Activated CD4-positive, CD25-positive, alpha-beta regulatory T cell treated with anti-CD3 and anti-CD28 coated beads, Interleukin-2, amount 50 U/mL, for 24 hours (primary cell): Measurements from ENCODE around the gene ELSPBP1.
"Not testable (repeated sequence)": the region's sequence is repeated elsewhere in the genome, so short reads cannot be mapped to it uniquely, and the experiment has no call there.

ENCODE experiments used
- ATAC-seq, 2 donors: fragments of 150-1000 bp; cut with Tn5 transposase; one replicate each; pipeline ENCODE4 v1.10.0; 2021; ENCODE audit warnings: mild to moderate bottlenecking in 1 of 2, moderate library complexity in 1 of 2

ELSPBP1 gene

DNA sequence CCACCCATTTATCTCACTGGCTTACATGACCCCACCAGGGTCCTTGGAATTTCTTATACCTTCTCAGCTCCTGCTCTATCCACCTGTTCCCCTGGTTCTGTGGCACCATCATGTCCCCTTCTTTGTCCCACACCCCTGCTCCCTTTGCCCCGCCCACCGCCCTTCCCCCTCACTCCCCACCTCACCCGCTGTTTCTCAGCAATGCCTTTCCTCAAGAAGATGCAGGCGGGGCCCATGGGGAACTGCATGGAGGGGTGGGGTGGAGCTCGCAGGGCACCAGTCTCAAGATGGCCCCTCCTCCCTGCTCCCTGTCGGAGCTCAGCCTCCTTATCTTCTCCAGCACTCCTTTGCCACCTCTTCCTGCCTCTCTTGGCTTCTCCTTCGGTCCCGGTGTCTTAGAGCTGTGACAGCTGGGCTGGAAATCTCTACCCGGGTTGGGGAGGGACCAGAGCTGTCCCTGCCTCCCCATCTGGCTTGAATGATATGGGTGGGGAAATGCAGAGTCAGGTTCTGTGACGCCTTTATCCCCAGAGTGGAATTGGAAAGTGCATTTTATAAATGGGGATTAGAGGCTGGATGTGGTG is 49.3 kb downstream of the ELSPBP1 start, which contains the start of gene CABP5:
Gene CABP5, minus strand, starts transcription at position 405 of the 584 bp plus-strand sequence. Its CDS starts 157 bp downstream, at position 248.
- no peak for ATAC-seq

DNA sequence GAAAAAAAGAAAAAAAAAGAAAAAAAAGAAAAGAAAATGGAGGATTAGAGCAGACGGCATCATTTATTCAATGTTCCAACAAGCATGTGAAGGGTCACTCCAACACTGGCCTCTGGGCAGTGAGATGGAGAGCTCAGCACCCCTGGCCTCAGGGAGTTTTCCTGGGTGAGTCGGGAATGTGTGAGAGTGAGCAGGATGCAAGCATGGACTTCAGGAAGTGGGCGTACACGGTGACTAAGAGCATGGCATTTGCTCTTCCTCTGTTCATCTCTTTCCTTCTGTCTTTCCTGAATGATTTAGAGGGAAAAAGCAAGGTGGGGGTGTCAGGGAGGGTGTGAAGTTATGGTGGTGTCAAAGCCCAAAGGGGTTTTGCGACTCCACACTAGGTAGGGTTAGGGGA is 50.1 kb downstream of the ELSPBP1 start:
- no peak for ATAC-seq

GRCh38 chr19:48051335-48052033 is 57.1 kb downstream of the ELSPBP1 start:
- no peak for ATAC-seq

DNA sequence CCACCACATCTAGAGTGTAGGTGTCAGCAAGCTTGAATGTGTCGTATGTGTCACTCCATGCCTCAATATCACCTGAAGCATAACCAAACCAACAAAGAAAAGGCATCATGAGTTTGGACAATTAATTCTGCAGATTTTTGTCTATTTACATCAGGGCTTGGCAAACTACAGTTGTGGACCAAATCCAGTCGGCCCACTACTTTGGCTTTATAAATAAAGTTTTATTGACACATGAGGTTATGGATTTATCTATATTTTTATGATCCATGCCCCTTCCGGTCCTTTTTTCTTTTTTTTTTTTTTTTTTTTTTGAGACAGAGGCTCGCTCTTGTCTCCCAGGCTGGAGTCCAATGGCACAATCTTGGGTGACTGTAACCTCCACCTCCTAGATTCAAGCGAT is 58.6 kb downstream of the ELSPBP1 start:
- no peak for ATAC-seq

- no peak for ATAC-seq
Observed at GRCh38 chr19:48053856-48054255, 59.4 kb downstream of the ELSPBP1 start.

GRCh38 chr19:48059331-48059730 is 64.9 kb downstream of the ELSPBP1 start:
- ATAC-seq, result no peak

GRCh38 chr19:48060381-48060780 is 65.9 kb downstream of the ELSPBP1 start:
- ATAC-seq, result no peak

- no peak for ATAC-seq
Observed at GRCh38 chr19:48061401-48062344, 67.2 kb downstream of the ELSPBP1 start.

GRCh38 chr19:48064509-48064908 is 70.1 kb downstream of the ELSPBP1 start:
- no peak for ATAC-seq

GRCh38 chr19:48069435-48069834 is 75.0 kb downstream of the ELSPBP1 start:
- no peak for ATAC-seq

- ATAC-seq, result not testable (repeated sequence)
Observed at GRCh38 chr19:48070177-48070769, 75.8 kb downstream of the ELSPBP1 start.
